Endothelial cell of hepatic sinusoid (primary cell): ENCODE measurements around the gene IL3RA.
"Not testable (repeated sequence)": the region's sequence is repeated elsewhere in the genome, so short reads cannot be mapped to it uniquely, and the experiment has no call there.

Experiments used
- in situ Hi-C: cut with HindIII; loops from 2 replicates; pipeline ENCODE4 v1.10.0; 2017; ENCODE audit warnings: low sequenced_read_pairs

IL3RA gene

DNA sequence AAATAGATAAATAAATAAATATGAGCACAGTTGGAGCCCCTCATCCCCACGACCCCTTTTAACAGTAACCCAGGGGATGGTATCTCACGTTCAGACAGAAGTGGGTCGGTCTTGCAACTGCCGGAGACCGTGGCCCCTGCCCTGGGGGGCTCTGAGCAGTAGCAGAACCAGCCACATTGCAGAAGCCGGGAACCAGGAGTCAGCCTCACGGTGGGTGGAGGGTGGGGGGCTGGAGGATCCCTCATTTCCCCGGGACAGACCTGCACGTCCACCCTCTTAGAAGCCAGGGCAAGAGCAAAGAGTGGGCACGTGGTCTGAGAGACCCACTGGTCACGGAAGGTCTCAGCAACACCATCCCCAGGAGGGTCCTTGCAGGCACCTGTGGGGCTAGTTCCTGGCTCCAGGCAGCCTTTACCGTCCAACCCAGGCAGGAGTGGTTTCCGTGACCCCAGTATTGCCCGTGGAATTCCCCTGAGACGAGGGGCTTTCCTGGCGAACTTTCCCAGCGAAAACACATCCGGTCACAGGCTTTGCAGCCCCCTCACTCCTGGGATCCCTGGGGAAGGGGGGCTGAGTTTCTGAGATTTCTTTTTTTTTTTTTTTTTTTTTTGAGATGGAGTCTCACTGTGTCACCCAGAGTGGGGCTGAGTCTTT lies 8.8 kb upstream of the IL3RA start:
- in situ Hi-C loops: no loop called here

DNA sequence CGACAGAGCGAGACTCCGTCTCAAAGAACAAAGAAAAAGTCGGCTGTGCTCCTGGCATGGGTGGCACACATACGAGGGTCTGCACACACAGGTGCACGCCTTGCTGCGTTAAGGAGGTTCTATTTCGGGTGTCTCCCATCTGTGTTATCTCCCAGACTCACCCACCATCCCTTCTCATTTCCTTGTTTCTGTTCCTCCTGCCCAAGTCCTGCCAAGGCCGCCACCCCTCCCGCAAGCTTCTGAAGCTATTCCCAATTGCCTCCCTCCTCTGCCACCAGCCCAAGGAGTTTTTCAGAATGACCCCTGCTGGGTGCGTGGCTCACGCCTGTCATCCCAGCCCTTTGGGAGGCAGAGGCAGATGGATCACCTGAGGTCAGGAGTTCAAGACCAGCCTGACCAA lies 6.0 kb upstream of the IL3RA start:
- in situ Hi-C loops: no loop called here

DNA sequence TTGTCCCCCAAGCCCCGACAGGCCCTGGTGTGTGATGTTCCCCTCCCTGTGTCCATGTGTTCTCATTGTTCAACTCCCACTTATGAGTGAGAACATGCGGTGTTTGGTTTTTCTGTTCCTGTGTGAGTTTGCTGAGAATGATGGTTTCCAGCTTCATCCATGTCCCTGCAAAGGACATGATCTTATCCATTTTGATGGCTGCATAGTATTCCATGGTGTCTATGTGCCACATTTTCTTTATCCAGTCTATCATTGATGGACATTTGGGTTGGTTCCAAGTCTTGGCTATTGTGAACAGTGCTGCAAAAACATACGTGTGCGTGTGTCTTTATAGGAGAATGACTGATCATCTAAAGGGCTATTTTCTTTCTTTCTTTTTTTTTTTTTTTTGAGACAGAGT lies 4.2 kb upstream of the IL3RA start:
- in situ Hi-C loops: not testable (repeated sequence)

DNA sequence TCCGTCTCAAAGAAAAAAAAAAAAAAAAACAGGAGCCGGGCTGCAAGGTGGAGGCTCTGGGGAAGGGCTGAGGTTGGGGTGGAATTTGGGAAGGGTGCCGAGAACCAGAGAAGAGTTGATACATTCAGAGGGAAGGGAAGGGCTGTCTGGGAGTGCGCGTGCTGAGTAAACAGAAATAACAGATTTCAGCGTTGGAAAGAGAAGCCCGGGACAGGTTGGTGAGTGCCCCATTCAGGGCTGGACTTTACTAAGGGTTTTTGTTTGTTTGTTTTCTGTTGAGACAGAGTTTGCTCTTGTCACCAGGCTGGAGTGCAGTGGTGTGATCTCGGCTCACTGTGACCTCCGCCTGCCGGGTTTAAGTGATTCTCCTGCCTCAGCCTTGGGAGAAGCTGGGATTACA lies 1.7 kb upstream of the IL3RA start:
- in situ Hi-C loops: no loop called here

DNA sequence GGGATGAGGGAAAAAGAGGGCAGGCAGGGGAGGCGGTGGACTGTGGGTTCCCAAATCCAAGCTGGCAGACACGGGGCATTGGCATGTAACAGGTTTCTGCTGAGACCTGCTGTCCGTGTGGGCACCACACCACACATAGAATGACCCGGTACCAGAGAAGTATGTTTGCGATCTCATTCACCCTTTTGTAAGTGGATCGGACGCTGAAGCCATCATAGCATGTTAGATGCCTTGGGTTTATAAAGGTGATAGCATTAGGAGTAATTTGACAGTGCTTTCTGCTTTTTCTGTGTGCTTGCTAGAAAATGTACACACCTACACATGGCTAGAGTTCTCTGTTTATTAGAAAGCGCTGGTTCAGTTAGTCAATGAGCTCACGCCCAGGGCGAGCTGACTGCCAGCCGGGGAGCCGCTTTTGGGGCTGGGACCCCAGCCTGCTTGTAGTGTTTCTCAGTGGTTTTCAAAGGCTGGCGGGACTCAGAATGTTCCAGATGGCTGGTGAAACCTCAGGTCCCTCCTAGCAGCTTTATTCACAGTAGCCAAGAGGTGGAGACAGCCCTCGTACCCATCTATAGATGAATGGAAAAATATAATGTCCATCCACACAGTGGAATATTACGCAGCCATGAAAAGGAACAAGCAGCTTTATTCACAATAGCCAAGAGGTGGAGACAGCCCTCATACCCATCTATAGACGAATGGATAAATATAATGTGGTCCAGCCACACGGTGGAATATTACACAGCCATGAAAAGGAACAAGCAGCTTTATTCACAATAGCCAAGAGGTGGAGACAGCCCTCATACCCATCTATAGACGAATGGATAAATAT lies 579 bp downstream of the IL3RA start:
- in situ Hi-C loops: no loop called here

DNA sequence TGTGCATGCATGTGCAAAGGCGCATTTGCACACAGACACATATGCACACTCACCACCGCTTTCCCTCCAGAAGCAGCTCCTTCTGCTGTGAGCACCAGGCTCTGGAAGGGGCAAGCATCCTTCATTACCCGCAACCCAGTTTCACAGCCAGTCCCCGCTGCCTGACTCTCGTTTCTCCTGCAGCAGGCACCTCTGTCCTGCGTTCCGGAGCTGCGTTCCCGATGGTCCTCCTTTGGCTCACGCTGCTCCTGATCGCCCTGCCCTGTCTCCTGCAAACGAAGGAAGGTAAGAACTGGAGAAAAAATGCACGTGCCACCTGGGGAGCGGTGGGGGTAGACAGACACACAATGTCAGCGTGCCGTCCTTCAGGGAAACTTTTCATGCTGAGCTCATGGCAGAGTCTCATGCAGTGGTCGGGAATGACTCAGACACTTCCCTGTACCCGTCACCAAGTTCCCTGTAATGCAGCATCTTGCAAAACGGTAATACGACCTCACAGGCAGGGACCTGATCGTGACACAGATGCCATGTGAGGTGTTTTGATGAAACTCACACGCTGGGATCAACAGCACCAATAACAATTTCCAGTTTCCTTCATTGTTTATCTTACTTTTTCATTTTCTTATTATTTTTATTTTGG lies 5.1 kb downstream of the IL3RA start:
- in situ Hi-C loops: no loop called here

DNA sequence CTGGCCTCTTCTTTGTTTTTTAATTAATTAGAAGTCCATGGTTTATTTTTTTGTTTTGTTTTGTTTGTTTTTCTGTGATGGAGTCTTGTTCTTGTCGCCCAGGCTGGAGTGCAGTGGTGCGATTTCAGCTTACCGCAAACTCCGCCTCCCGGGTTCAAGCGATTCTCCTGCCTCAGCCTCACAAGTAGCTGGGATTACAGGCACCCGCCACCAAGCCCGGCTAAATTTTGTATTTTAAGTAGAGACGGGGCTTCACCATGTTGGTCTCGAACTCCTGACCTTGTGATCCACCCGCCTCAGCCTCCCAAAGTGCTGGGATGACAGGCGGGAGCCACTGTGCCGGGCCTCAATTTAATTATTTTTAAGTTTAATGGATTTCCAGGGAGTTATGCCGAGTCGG lies 13.0 kb downstream of the IL3RA start:
- in situ Hi-C loops: not testable (repeated sequence)

DNA sequence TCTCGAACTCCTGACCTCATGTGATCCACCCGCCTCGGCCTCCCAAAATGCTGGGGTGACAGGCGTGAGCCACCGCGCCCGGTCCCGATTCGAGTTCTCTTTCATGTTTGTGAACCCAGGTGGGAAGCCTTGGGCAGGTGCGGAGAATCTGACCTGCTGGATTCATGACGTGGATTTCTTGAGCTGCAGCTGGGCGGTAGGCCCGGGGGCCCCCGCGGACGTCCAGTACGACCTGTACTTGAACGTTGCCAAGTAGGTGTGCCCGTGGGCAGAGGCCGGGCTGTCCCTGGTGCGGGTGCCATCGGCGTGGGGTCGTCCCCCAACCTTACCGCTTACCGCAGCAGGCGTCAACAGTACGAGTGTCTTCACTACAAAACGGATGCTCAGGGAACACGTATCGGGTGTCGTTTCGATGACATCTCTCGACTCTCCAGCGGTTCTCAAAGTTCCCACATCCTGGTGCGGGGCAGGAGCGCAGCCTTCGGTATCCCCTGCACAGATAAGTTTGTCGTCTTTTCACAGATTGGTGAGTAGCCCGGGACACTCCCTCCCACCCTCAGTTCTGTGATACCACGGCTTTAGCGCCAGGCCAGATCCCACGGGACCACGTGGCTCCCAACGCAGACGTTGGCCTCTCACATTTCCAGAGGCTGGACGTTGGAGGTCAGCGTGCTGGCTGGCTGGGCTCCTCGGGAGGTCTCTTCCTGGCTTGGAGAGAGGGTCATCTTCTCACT lies 15.6 kb downstream of the IL3RA start:
- in situ Hi-C loops: no loop called here

DNA sequence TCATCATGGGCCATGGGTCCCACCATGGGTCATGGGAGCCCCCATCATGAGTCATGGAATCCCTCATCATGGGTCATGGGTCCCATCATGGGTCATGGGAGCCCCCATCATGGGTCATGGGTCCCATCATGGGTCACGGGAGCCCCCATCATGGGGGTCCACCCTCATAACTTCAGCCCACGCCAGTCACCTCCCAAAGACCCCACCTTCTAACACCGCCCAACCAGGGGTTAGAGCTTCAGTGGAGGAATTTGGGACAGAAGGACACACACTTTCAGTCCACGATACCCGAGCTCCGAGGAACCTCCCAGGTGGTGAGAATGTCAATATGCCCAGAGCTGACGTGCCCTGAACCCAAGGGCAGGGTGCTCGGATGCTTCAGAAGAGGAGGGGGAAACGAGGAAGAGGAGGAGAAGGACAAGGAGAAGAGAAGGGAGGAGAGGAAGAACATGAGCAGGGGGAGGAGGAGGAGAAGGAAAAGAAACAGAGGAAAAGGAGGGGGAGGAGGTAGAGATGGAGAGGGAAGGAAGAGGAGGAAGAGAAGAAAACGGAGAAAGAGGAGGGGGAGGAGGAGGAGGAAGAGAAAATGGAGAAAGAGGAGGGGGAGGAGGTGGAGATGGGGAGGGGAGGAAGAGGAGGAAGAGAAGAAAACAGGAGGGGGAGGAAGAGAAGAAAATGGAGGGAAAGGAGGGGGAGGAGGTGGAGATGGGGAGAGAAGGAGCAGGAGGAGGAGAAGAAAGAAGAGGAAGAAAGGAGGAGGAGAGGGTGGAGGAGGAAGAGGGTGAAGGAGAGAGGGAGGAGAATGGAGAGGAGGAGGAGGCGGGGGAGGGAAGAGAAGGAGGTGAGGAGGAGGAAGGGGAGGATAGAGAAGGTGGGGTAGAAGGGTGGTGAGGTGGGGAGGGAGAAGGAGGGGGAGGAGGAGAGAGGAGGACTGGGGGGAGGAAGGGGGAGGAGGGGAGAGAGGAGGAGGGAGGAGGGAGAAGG lies 17.7 kb downstream of the IL3RA start:
- in situ Hi-C loops: no loop called here

DNA sequence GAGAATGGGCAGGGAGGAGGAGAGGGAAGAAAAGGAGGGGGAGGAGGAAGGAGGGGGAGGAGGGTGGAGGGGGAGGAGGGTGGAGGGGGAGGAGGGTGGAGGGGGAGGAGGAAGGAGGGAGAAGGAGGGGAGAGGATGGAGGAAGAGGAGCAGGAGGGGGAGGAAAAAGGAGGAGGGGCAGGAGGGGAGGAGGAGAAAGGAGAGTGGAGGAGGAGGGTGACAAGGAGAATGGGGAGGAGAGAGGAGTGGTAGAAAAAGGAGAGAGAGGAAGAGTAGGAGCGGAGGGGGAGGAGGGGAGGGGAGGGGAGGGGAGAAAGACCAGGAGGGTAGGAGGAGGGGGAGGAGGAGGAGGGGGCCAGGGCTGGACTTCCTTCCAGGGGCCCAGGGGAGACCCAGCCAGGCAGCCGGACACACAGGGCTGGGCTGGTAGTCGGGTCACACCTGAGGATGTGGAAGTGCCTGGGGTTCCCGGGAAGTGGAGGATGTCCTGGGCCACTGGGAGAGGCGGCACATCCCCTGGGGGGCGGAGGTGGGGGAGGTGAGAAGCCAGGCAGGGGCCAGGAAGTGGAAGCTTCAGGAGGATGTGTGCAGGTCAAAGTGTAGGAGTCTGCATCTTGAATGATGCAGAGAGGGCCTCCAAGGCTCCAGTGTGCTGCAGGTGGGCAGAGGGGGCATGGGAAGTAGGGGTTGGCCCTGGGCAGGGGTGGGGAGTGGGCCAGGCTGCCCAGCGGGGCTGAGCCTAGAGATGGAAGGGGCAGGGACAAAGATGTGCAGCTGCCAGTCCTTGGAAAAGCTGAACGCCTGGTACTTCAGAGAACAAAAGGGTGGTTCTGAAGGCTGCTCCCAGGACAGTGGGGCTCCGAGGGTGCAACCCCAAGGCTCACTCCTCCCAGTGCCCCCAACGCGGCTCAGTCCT lies 18.8 kb downstream of the IL3RA start:
- in situ Hi-C loops: no loop called here

DNA sequence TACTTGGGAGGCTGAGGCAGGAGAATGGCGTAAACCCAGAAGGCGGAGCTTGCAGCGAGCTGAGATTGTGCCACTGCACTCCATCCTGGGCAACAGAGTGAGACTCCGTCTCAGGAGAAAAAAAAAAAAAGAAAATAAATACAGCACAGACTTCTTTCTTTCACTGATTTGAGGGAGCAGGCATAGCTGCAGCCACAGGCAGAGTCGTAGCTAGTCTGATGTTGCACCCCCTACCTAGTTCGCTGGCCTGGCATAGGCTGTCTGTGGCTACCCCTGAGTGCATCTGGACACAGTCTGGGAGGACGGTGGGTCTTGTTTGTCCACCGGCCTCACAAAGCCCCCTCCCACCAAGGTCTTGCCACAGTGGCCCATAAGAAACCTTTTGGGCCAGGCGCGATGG lies 21.4 kb downstream of the IL3RA start:
- in situ Hi-C loops: no loop called here

DNA sequence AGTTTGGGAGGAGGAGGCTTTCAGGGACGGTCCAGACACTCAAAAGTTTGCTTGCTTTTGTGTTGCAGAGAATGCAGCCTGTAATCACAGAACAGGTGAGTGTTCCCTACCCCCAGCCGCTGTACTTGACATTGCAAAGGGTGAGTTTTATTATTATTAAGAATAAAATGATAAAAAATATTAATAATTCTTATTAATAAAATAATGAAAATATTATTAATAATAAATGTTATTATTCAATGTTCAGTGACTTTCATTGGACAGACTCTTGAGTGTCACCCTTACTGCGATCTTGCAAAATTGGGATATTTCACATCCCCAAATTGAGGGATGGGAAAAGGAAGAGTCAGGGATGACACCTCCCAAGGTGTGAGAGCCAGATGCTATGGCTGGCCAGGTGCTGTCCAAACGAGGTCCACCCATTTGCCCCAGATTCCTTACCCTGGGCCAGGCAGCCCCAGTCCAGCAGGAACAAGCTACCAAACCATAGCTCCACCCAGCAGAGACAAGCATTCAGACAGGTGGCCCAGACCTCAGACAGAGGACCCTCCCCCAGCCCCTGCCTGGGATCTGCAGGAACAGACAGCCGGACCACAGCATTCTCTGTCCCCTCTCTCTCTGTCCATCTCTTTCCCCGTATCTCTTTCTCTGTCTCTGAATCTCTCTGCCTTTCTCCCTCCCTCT lies 22.4 kb downstream of the IL3RA start:
- in situ Hi-C loops: no loop called here

DNA sequence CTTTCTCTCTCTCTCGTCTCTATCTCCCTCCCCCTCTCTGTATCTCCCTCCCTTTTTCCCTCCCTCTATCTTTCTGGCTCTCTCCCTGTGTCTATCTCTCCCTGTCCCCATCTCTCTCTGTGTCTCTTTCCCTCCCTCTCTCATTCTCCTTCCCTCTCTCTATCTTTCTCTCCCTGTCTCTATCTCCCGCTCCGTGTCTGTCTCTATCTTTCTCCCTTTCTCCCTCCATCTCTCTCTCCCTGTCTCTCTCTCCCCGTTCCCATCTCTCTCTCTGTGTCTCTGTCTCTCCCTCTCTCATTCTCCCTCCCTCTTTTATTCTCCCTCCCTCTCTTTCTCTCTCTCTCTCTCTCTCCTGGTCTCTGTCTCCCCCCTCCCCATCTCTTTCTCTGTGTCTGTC lies 22.9 kb downstream of the IL3RA start:
- in situ Hi-C loops: no loop called here

DNA sequence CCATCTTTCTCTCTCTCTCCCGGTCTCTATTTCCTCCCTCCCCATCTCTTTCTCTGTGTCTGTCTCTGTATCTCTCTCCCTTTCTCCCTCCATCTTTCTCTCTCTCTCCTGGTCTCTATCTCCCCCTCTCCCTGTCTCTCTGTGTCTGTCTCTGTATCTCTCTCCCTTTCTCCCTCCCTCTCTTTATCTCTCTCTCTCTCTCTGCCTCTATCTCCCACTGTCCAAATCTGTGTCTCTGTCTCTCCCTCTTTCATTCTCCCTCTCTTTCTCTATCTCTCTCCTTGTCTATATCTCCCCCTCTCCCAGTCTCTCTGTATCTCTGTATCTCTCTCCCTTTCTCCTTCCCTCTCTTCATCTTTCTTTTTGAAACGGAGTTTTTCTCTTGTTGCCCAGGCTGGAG lies 23.6 kb downstream of the IL3RA start:
- in situ Hi-C loops: no loop called here

DNA sequence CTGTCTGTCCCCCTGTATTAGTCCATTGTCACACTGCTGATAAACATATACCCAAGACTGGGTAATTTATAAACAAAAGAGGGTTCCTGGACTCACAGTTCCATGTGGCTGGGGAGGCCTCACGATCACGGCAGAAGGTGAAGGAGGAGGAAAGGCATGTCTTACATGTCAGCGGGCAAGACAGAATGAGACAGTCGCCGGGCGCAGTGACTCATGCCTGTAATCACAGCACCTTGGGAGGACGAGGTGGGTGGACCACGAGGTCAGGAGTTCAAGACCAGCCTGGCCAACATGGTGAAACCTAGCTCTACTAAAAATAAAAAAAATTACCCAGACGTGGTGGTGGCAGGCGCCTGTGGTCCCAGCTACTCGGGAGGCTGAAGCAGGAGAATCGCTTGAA lies 24.7 kb downstream of the IL3RA start:
- in situ Hi-C loops: no loop called here

DNA sequence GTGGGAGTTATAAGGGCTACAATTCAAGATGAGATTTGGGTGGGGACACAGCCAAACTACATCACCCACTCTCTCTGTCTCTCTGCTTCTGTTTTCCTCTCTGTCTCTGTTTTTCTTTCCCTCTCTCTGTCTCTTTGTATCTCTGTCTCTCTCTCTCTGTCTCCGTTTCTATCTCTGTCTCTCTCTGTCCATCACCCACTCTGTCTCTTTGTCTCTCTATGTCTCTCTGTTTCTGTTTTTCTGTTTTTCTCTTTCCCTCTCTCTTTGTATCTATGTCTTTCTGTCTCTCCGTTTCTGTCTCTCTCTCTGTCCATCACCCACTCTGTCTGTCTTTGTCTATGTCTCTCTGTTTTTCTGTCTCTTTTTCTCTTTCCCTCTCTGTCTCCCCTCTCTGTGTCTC lies 25.3 kb downstream of the IL3RA start:
- in situ Hi-C loops: no loop called here

DNA sequence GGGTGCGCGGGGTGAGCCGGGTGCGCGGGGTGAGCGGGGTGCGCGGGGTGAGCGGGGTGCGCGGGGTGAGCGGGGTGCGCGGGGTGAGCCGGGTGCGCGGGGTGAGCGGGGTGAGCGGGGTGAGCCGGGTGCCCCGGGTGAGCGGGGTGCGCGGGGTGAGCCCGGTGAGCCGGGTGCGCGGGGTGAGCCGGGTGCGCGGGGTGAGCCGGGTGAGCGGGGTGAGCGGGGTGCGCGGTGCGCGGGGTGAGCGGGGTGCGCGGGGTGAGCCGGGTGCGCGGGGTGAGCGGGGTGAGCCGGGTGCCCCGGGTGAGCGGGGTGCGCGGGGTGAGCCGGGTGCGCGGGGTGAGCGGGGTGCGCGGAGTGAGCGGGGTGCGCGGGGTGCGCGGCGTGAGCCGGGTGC lies 29.8 kb downstream of the IL3RA start:
- in situ Hi-C loops: not testable (repeated sequence)

DNA sequence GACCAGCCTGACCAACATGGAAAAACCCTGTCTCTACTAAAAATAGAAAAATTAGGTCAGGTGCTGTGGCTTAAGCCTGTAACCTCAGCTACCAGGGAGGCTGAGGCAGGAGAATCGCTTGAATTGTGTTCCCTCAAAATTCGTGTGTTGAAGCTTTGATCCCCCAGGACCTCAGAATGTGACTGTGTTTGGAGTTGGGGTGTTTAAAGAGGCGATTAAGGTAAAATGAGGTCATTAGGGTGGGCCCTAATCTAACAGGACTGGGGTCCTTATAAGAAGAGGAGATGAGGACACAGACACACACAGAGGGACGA lies 31.8 kb downstream of the IL3RA start:
- in situ Hi-C loops: no loop called here

DNA sequence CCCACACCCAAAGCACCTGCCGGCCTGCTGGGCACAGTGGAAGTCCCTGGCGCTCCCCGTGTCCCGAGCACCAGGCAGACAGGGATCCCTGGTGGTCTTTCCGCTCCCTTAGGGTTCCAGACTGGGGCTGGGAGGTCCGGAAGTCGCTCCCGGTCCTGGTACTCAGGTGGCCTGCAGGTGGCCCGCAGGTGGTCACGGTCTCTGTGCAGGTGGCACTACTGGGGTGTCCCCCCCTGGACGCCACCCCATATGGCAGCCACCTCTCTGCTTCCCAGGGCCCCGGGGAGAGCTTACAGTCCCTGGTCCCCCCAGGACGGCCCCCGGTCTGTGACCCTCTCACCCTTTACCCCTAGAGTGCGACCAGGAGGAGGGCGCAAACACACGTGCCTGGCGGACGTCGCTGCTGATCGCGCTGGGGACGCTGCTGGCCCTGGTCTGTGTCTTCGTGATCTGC lies 41.7 kb downstream of the IL3RA start:
- in situ Hi-C loops: no loop called here
